ENCODE measurements around the gene CDK5R1. TPM values are rescaled to one million over a fixed set of nuclear protein-coding genes. Genes with fewer than 3 reads are reported as not detected.

CDK5R1 gene
- polyA plus RNA-seq, 3 donors, result 0.44 to 1.0 (median 0.48) TPM

GRCh38 chr17:32533296-32533695 lies 46.5 kb downstream of the CDK5R1 start:
- Mint-ChIP-seq H3K4me1 (no peaks in the 10 kb centered on the region), H3K27ac (no peak overlapping the region), H3K4me3 (no peak overlapping the region), H3K36me3 (no peaks in the 10 kb centered on the region), H3K27me3 (ENCODE audit: low read depth in 3 of 3) (peaks cover 5 to 16% (median 13%) of the 10 kb centered on the region in 3 donors), H3K9me3 (peaks cover 0 to 2% (median 0%) of the 10 kb centered on the region in 7 donors)
- Histone ChIP-seq H3K27me3 (ENCODE audit: control insufficient read depth in 2 of 2, insufficient read depth in 2 of 2, low read length in 2 of 2) (peaks cover 0 to 2% of the 10 kb centered on the region in 2 donors), H3K27ac (ENCODE audit: low read depth in 1 of 2, low read length in 2 of 2) (no peak overlapping the region), H3K4me3 (replicated peaks in 1 of 3; ENCODE audit: low read depth in 2 of 3, low read length in 3 of 3) (no peak overlapping the region), H3K4me2 (replicated peaks; ENCODE audit: extremely low read depth, low read length, poor library complexity, severe bottlenecking) (no peak overlapping the region), H2AFZ (ENCODE audit: insufficient read depth, low read depth, low read length, poor library complexity, severe bottlenecking) (no peak overlapping the region), H3K9me3 (replicated peaks in 1 of 2; ENCODE audit: control insufficient read depth in 1 of 2, insufficient read depth in 1 of 2, low read length in 2 of 2) (no peaks in the 10 kb centered on the region), H3K9ac (ENCODE audit: insufficient read depth, low read length, poor library complexity, severe bottlenecking) (no peak overlapping the region), H3K36me3 (replicated peaks in 1 of 2; ENCODE audit: control insufficient read depth in 1 of 2, insufficient read depth in 2 of 2, low read length in 2 of 2) (no peaks in the 10 kb centered on the region), H3K4me1 (ENCODE audit: control insufficient read depth in 1 of 2, insufficient read depth in 2 of 2, low read length in 2 of 2) (no peaks in the 10 kb centered on the region), H3K79me2 (ENCODE audit: insufficient read depth, low read length) (no peaks in the 10 kb centered on the region), H4K20me1 (ENCODE audit: insufficient read depth, low read length) (no peaks in the 10 kb centered on the region)
- DNase-seq, result no peak
- WGBS (ENCODE audit: insufficient coverage), result 98% methylated on average over 3 of the region's 3 CpGs
- TF ChIP-seq CTCF (IDR thresholded peaks at IDR 0.05), result no peak
- intact Hi-C loops (cut with micrococcal nuclease), result no loop called here

- H3K27me3 Mint-ChIP-seq (ENCODE audit: low read depth in 3 of 3), result peaks cover 6 to 8% (median 6%) of the 10 kb centered on the region in 3 donors
- no peak for DNase-seq
These were observed 50.2 kb downstream of the CDK5R1 start for GRCh38 chr17:32536736-32537643.

More at GRCh38 chr17:32536736-32537643, 50.2 kb downstream of the CDK5R1 start:
- H3K36me3 Mint-ChIP-seq, result no peaks in the 10 kb centered on the region
- no peaks in the 10 kb centered on the region for H3K79me2 ChIP-seq (ENCODE audit: insufficient read depth, low read length)
- peaks cover 0 to 2% of the 10 kb centered on the region in 2 donors for H3K27me3 ChIP-seq (ENCODE audit: control insufficient read depth in 2 of 2, insufficient read depth in 2 of 2, low read length in 2 of 2)
- H3K4me3 ChIP-seq (replicated peaks in 1 of 3; ENCODE audit: low read depth in 2 of 3, low read length in 3 of 3), result no peak overlapping the region
- no peaks in the 10 kb centered on the region for H3K9me3 ChIP-seq (replicated peaks in 1 of 2; ENCODE audit: control insufficient read depth in 1 of 2, insufficient read depth in 1 of 2, low read length in 2 of 2)
- H3K27ac ChIP-seq (ENCODE audit: low read depth in 1 of 2, low read length in 2 of 2), result no peak overlapping the region
- no peaks in the 10 kb centered on the region for H3K36me3 ChIP-seq (replicated peaks in 1 of 2; ENCODE audit: control insufficient read depth in 1 of 2, insufficient read depth in 2 of 2, low read length in 2 of 2)
- H2AFZ ChIP-seq (ENCODE audit: insufficient read depth, low read depth, low read length, poor library complexity, severe bottlenecking), result no peak overlapping the region
- H3K4me3 Mint-ChIP-seq, result no peak overlapping the region
- H3K9ac ChIP-seq (ENCODE audit: insufficient read depth, low read length, poor library complexity, severe bottlenecking), result no peak overlapping the region
- no peak overlapping the region for H3K4me2 ChIP-seq (replicated peaks; ENCODE audit: extremely low read depth, low read length, poor library complexity, severe bottlenecking)
- H4K20me1 ChIP-seq (ENCODE audit: insufficient read depth, low read length), result no peaks in the 10 kb centered on the region
- TF ChIP-seq CTCF (IDR thresholded peaks at IDR 0.05), result no peak
- intact Hi-C loops (cut with micrococcal nuclease), result no loop called here
- WGBS (ENCODE audit: insufficient coverage), result 33% methylated on average over 1 of the region's 8 CpGs
- peaks cover 0 to 2% (median 0%) of the 10 kb centered on the region in 7 donors for H3K9me3 Mint-ChIP-seq
- H3K4me1 Mint-ChIP-seq, result no peaks in the 10 kb centered on the region
- H3K4me1 ChIP-seq (ENCODE audit: control insufficient read depth in 1 of 2, insufficient read depth in 2 of 2, low read length in 2 of 2), result no peaks in the 10 kb centered on the region
- no peak overlapping the region for H3K27ac Mint-ChIP-seq

Small RNA genes within 50 kb of the gene (small RNA-seq; reads per million reads assigned to genes)
- gene RF00019 (ENCODE audit: insufficient read length, low read depth), result not detected

Other genes starting within 250 kb of the CDK5R1 start
- gene RHBDL3, start 221.2 kb upstream of the CDK5R1 start, polyA plus RNA-seq, result under 1 TPM in 1 of 3 donors, not detected in 2; 0.05 TPM
- gene C17orf75, start 144.8 kb upstream of the CDK5R1 start, polyA plus RNA-seq, result 1 to 10 TPM; 4.1 to 5.7 (median 5.0) TPM
- 100 to 1,000 TPM; 129 to 147 (median 138) TPM for gene ZNF207, start 136.8 kb upstream of the CDK5R1 start, polyA plus RNA-seq
- gene PSMD11, start 42.5 kb upstream of the CDK5R1 start, polyA plus RNA-seq, result 100 to 1,000 TPM in 1 of 3 donors, 10 to 100 TPM in 2; 29.9 to 112 (median 91.8) TPM

All from CD14-positive monocyte (primary cell).